K562 (cell line): ENCODE measurements around the gene ZNF318.

Experiments
- CTBP1 ChIP-seq: fragments of 450-650 bp; IDR thresholded peaks from 2 replicates; pipeline ENCODE4 v1.6.1; 2016; ENCODE audit warnings: borderline replicate concordance
- PCBP1 ChIP-seq: fragments of 200-400 bp; formaldehyde crosslinking; IDR thresholded peaks from 2 replicates; pipeline ENCODE4 v1.6.1; 2018; ENCODE audit warnings: mild to moderate bottlenecking, low read depth, low read length; ENCODE audit not compliant: poor library complexity, severe bottlenecking
- STAT5B ChIP-seq: fragments of 250-450 bp; sonication (Bioruptor Pico); IDR thresholded peaks from 2 replicates; pipeline ENCODE4 v1.8.0; 2021; ENCODE audit warnings: mild to moderate bottlenecking, inconsistent platforms
- ZNF274 ChIP-seq: IDR thresholded peaks from 2 replicates; pipeline ENCODE4 v1.6.1; 2011; ENCODE audit warnings: low read depth, mild to moderate bottlenecking, low read length, moderate library complexity, borderline replicate concordance

DNA sequence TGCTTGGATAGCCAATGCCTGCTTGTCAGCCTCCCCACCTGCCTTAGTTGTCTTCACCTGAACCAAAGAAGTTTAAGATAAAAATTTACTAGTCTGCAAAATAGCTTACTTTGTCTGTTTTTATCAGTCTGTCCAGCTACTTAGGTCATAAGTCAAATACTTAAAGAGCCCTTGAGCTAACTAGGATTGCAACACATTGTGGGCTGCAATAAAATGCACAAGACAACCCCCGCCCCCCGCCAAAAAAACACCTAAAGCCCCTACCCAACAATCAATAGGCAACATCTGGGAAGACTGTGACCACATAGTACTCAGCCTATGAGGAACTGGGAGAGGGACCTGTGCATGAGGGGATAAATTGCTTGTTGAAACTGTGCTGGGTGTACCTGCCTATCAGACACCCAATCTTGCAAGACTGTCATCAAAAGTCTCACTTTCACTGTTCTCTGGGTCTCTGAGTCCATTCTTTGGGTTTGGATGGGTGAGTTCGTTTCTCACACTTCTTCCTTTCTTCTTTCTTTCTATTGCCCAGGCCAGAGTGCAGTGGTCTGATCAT lies 30.6 kb upstream of the ZNF318 start:
- TF ChIP-seq PCBP1 (no peak), CTBP1 (no peak), ZNF274 (no peak), STAT5B (no peak)
